HepG2 (cell line): ENCODE measurements around the gene PRH2. TPM values are rescaled to one million over a fixed set of nuclear protein-coding genes. Genes with fewer than 3 reads are reported as not detected.

ENCODE experiments used
- ARHGAP35 ChIP-seq: sonication (generic); formaldehyde crosslinking; IDR thresholded peaks from 2 replicates; pipeline ENCODE4 v1.9.0; 2022; ENCODE audit warnings: mild to moderate bottlenecking, inconsistent platforms, moderate library complexity, missing genetic modification reagents, borderline replicate concordance
- GTF3A ChIP-seq: sonication (generic); formaldehyde crosslinking; conservative IDR thresholded peaks from 2 replicates; pipeline ENCODE4 v1.4.0; 2020; ENCODE audit warnings: mild to moderate bottlenecking, missing genetic modification reagents
- KDM4B ChIP-seq: sonication (generic); formaldehyde crosslinking; IDR thresholded peaks from 2 replicates; pipeline ENCODE4 v1.4.0; 2020; ENCODE audit warnings: missing genetic modification reagents
- KDM5A ChIP-seq: fragments of 200-600 bp; sonication (generic); IDR thresholded peaks from 2 replicates; pipeline ENCODE4 v1.7.0; 2018; ENCODE audit warnings: antibody characterized with exemption, mild to moderate bottlenecking, low read length, borderline replicate concordance
- KMT2A ChIP-seq: sonication (generic); formaldehyde crosslinking; IDR thresholded peaks from 2 replicates; pipeline ENCODE4 v1.4.0; 2020; ENCODE audit warnings: missing genetic modification reagents
- MIER2 ChIP-seq: IDR thresholded peaks from 2 replicates; pipeline ENCODE4 v1.6.1; 2016; ENCODE audit warnings: missing biosample characterization, missing genetic modification reagents
- SCMH1 ChIP-seq: sonication (generic); formaldehyde crosslinking; IDR thresholded peaks from 2 replicates; pipeline ENCODE4 v1.9.0; 2021; ENCODE audit warnings: missing genetic modification reagents, mild to moderate bottlenecking, borderline replicate concordance
- SRF ChIP-seq: IDR thresholded peaks from 2 replicates; pipeline ENCODE4 v1.6.1; 2011; ENCODE audit warnings: mild to moderate bottlenecking, low read depth, low read length, moderate library complexity
- TAF1 ChIP-seq: sonication (generic); formaldehyde crosslinking; IDR thresholded peaks from 2 replicates; pipeline ENCODE4 v1.4.0; 2020; ENCODE audit warnings: missing genetic modification reagents
- U2AF1 ChIP-seq: fragments of 200-400 bp; formaldehyde crosslinking; optimal IDR thresholded peaks from 2 replicates; pipeline ENCODE3; 2017; ENCODE audit warnings: mild to moderate bottlenecking, low read depth, low read length
- YY1 ChIP-seq: IDR thresholded peaks from 2 replicates; pipeline ENCODE4 v1.6.1; 2011; ENCODE audit warnings: low read length, low read depth, moderate library complexity, mild to moderate bottlenecking; ENCODE audit not compliant: insufficient read depth, insufficient replicate concordance
- ZBTB7A ChIP-seq: sonication (generic); formaldehyde crosslinking; IDR thresholded peaks from 2 replicates; pipeline ENCODE4 v1.8.0; 2022; ENCODE audit warnings: mild to moderate bottlenecking, missing genetic modification reagents
- ZNF451 ChIP-seq: sonication (generic); formaldehyde crosslinking; IDR thresholded peaks from 2 replicates; pipeline ENCODE4 v1.5.0; 2020; ENCODE audit warnings: mild to moderate bottlenecking, missing genetic modification reagents
- ZNF510 ChIP-seq: sonication (generic); formaldehyde crosslinking; IDR thresholded peaks from 2 replicates; pipeline ENCODE4 v1.4.0; 2020; ENCODE audit warnings: low read depth, mild to moderate bottlenecking, missing genetic modification reagents
- ZNF598 ChIP-seq: sonication (generic); formaldehyde crosslinking; IDR thresholded peaks from 2 replicates; pipeline ENCODE4 v1.5.1; 2020; ENCODE audit warnings: mild to moderate bottlenecking, missing genetic modification reagents, borderline replicate concordance
- ZNF720 ChIP-seq: sonication (generic); formaldehyde crosslinking; IDR thresholded peaks from 2 replicates; pipeline ENCODE4 v1.4.0; 2020; ENCODE audit warnings: missing genetic modification reagents
- ZSCAN20 ChIP-seq: sonication (generic); formaldehyde crosslinking; IDR thresholded peaks from 2 replicates; pipeline ENCODE4 v1.4.0; 2020; ENCODE audit warnings: missing genetic modification reagents, mild to moderate bottlenecking, borderline replicate concordance
- polyA plus RNA-seq, 8 experiments: library from polyadenylated mRNA; depleted of rRNA in 3 of 8; stranded (reverse) in 7 of 8; unstranded in 1 of 8; fragments of >200 nt; fragmentation: Illumina TruSeq in 4 of 8; extraction: Trizol in 4 of 8; gene quantifications; 2 replicates each; pipeline versions ENCODE4 v1.2.1 to v1.2.3, GENCODE V29; 2011 to 2016; ENCODE audit warnings: low read depth in 4 of 8, missing spikeins in 1 of 8, mixed read lengths in 1 of 8; ENCODE audit not compliant: insufficient read depth in 1 of 8
- total RNA-seq, 5 experiments: library from RNA; depleted of rRNA; stranded (reverse); fragments of >200 nt; fragmentation: Illumina TruSeq; extraction: Trizol; gene quantifications; 2 replicates each; pipeline ENCODE4 v1.2.3, GENCODE V29; 2016; ENCODE audit warnings: low read depth in 1 of 5
- TF ChIP-seq, protein P1 (sequence below): sonication (generic); formaldehyde crosslinking; IDR thresholded peaks from 2 replicates; pipeline ENCODE4 v1.4.0; 2020; ENCODE audit warnings: missing genetic modification reagents
- TF ChIP-seq, protein P2 (sequence below), 2 experiments: fragments of 450-650 bp in 1 of 2; sonication (generic) in 1 of 2; formaldehyde crosslinking; IDR thresholded peaks; 2 replicates each; pipeline versions ENCODE4 v1.5.0 to v1.8.0; 2020 to 2022; ENCODE audit warnings: mild to moderate bottlenecking in 1 of 2, missing genetic modification reagents in 1 of 2
- TF ChIP-seq, protein P3 (sequence below): sonication (generic); formaldehyde crosslinking; IDR thresholded peaks from 2 replicates; pipeline ENCODE4 v1.4.0; 2020; ENCODE audit warnings: missing genetic modification reagents
- TF ChIP-seq, protein P4 (sequence below), 2 experiments: IDR thresholded peaks; 2 replicates each; pipeline ENCODE4 v1.6.1; 2011 to 2012; ENCODE audit warnings: low read length in 2 of 2, borderline replicate concordance in 1 of 2, low read depth in 1 of 2, mild to moderate bottlenecking in 1 of 2, moderate library complexity in 1 of 2

The PRH2 gene
- total and polyA plus RNA-seq, 2 of the 13 experiments (the other 11 are each of a cell fraction or from before 2014, with no cell fraction given), result 0.24 to 0.48 TPM

DNA sequence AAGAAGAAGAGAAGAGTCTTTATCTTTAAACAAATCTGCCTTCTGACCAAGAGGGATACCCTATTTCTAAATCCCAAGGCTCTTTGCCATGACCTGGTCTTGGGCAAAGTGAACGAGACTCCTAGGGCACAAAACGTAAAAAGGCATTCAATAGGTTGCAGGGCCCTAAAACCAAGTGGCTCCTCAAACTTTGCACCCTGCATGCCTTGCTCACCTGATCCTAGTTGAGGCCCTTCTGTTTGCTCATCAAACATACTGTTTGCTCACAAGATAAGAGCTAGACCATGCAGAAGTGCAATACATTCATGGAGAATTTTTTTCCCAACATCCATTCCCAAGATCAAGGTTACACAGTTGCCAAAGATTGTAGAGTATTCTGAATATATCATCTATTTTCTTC, 37.1 kb upstream of the PRH2 start (continued):
- TF ChIP-seq, protein P1, sequence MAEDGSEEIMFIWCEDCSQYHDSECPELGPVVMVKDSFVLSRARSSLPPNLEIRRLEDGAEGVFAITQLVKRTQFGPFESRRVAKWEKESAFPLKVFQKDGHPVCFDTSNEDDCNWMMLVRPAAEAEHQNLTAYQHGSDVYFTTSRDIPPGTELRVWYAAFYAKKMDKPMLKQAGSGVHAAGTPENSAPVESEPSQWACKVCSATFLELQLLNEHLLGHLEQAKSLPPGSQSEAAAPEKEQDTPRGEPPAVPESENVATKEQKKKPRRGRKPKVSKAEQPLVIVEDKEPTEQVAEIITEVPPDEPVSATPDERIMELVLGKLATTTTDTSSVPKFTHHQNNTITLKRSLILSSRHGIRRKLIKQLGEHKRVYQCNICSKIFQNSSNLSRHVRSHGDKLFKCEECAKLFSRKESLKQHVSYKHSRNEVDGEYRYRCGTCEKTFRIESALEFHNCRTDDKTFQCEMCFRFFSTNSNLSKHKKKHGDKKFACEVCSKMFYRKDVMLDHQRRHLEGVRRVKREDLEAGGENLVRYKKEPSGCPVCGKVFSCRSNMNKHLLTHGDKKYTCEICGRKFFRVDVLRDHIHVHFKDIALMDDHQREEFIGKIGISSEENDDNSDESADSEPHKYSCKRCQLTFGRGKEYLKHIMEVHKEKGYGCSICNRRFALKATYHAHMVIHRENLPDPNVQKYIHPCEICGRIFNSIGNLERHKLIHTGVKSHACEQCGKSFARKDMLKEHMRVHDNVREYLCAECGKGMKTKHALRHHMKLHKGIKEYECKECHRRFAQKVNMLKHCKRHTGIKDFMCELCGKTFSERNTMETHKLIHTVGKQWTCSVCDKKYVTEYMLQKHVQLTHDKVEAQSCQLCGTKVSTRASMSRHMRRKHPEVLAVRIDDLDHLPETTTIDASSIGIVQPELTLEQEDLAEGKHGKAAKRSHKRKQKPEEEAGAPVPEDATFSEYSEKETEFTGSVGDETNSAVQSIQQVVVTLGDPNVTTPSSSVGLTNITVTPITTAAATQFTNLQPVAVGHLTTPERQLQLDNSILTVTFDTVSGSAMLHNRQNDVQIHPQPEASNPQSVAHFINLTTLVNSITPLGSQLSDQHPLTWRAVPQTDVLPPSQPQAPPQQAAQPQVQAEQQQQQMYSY (CRISPR knock-in tag), result no peak
- TF ChIP-seq ZNF598 (CRISPR knock-in tag) (no peak), ARHGAP35 (CRISPR knock-in tag) (no peak), MIER2 (CRISPR knock-in tag) (peak; percentile 88), KMT2A (CRISPR knock-in tag) (no peak), ZSCAN20 (no peak), YY1 (no peak), KDM4B (CRISPR knock-in tag) (peak; percentile 84), ZNF720 (no peak), KDM5A (no peak; the same call in 1 of the 2 replicates), SCMH1 (no peak), U2AF1 (no peak), ZNF451 (CRISPR knock-in tag) (no peak), TAF1 (CRISPR knock-in tag) (no peak), SRF (no peak), ZNF510 (CRISPR knock-in tag) (no peak), ZBTB7A (CRISPR knock-in tag) (no peak), GTF3A (CRISPR knock-in tag) (no peak)
- TF ChIP-seq, protein P2, sequence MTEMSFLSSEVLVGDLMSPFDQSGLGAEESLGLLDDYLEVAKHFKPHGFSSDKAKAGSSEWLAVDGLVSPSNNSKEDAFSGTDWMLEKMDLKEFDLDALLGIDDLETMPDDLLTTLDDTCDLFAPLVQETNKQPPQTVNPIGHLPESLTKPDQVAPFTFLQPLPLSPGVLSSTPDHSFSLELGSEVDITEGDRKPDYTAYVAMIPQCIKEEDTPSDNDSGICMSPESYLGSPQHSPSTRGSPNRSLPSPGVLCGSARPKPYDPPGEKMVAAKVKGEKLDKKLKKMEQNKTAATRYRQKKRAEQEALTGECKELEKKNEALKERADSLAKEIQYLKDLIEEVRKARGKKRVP (CRISPR knock-in tag; IDR thresholded peaks at IDR 0.05), result peak in 1 of 2 experiments; percentile 88; a peak in 2 of 4 replicates
- TF ChIP-seq, protein P3, sequence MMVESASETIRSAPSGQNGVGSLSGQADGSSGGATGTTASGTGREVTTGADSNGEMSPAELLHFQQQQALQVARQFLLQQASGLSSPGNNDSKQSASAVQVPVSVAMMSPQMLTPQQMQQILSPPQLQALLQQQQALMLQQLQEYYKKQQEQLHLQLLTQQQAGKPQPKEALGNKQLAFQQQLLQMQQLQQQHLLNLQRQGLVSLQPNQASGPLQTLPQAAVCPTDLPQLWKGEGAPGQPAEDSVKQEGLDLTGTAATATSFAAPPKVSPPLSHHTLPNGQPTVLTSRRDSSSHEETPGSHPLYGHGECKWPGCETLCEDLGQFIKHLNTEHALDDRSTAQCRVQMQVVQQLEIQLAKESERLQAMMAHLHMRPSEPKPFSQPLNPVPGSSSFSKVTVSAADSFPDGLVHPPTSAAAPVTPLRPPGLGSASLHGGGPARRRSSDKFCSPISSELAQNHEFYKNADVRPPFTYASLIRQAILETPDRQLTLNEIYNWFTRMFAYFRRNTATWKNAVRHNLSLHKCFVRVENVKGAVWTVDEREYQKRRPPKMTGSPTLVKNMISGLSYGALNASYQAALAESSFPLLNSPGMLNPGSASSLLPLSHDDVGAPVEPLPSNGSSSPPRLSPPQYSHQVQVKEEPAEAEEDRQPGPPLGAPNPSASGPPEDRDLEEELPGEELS (CRISPR knock-in tag), result peak; percentile 97
- TF ChIP-seq, protein P4, sequence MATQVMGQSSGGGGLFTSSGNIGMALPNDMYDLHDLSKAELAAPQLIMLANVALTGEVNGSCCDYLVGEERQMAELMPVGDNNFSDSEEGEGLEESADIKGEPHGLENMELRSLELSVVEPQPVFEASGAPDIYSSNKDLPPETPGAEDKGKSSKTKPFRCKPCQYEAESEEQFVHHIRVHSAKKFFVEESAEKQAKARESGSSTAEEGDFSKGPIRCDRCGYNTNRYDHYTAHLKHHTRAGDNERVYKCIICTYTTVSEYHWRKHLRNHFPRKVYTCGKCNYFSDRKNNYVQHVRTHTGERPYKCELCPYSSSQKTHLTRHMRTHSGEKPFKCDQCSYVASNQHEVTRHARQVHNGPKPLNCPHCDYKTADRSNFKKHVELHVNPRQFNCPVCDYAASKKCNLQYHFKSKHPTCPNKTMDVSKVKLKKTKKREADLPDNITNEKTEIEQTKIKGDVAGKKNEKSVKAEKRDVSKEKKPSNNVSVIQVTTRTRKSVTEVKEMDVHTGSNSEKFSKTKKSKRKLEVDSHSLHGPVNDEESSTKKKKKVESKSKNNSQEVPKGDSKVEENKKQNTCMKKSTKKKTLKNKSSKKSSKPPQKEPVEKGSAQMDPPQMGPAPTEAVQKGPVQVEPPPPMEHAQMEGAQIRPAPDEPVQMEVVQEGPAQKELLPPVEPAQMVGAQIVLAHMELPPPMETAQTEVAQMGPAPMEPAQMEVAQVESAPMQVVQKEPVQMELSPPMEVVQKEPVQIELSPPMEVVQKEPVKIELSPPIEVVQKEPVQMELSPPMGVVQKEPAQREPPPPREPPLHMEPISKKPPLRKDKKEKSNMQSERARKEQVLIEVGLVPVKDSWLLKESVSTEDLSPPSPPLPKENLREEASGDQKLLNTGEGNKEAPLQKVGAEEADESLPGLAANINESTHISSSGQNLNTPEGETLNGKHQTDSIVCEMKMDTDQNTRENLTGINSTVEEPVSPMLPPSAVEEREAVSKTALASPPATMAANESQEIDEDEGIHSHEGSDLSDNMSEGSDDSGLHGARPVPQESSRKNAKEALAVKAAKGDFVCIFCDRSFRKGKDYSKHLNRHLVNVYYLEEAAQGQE (IDR thresholded peaks at IDR 0.05; ENCODE audit: borderline replicate concordance in 1 of 2, low read depth in 1 of 2, low read length in 2 of 2), result peak in 1 of 2 experiments; percentile 72; a peak in 1 of 4 replicates
